ENCODE data around the gene STOX2.
"Not testable (repeated sequence)": the region's sequence is repeated elsewhere in the genome, so short reads cannot be mapped to it uniquely, and the experiment has no call there.

Gene STOX2

GRCh38 chr4:183936574-183937345 is 31.7 kb downstream of the STOX2 start:
- no peak for DNase-seq

GRCh38 chr4:183940864-183941263 is 35.8 kb downstream of the STOX2 start:
- no peak for DNase-seq

- no peak for DNase-seq
Measured at GRCh38 chr4:183941964-183942363, 36.9 kb downstream of the STOX2 start.

- no peak for DNase-seq
Measured at GRCh38 chr4:183945741-183946140, 40.6 kb downstream of the STOX2 start.

GRCh38 chr4:183950536-183950935 is 45.4 kb downstream of the STOX2 start:
- no peak for DNase-seq

- DNase-seq, result not testable (repeated sequence)
Measured at GRCh38 chr4:183952652-183953051, 47.5 kb downstream of the STOX2 start.

- no peak for DNase-seq
Measured at GRCh38 chr4:183959319-183960045, 54.4 kb downstream of the STOX2 start.

GRCh38 chr4:183960046-183960420 is 54.9 kb downstream of the STOX2 start:
- DNase-seq, result no peak

GRCh38 chr4:183960962-183961541 is 55.9 kb downstream of the STOX2 start:
- DNase-seq, result no peak

GRCh38 chr4:183961795-183962194 is 56.7 kb downstream of the STOX2 start:
- no peak for DNase-seq

GRCh38 chr4:183962419-183962818 is 57.3 kb downstream of the STOX2 start:
- no peak for DNase-seq

- DNase-seq, result no peak
Measured at GRCh38 chr4:183966371-183966770, 61.3 kb downstream of the STOX2 start.

- DNase-seq, result no peak
Measured at GRCh38 chr4:183967266-183967665, 62.2 kb downstream of the STOX2 start.

GRCh38 chr4:183968502-183968901 is 63.4 kb downstream of the STOX2 start:
- no peak for DNase-seq

GRCh38 chr4:183968931-183969330 is 63.8 kb downstream of the STOX2 start:
- peak; percentile 9 to 24 for DNase-seq

- DNase-seq, result no peak
Measured at GRCh38 chr4:183969596-183969995, 64.5 kb downstream of the STOX2 start.

GRCh38 chr4:183971929-183972490 is 66.9 kb downstream of the STOX2 start:
- peak; percentile 25 to 27 for DNase-seq

- DNase-seq, result no peak
Measured at GRCh38 chr4:183977707-183978106, 72.6 kb downstream of the STOX2 start.

- DNase-seq, result no peak
Measured at GRCh38 chr4:183984566-183984965, 79.5 kb downstream of the STOX2 start.

- no peak for DNase-seq
Measured at GRCh38 chr4:183985786-183986185, 80.7 kb downstream of the STOX2 start.

GRCh38 chr4:183986291-183986970 is 81.3 kb downstream of the STOX2 start:
- DNase-seq, result no peak

GRCh38 chr4:183986971-183987946 is 82.2 kb downstream of the STOX2 start:
- no peak for DNase-seq

Data from Kasumi-1 (cell line).